GM10266 (cell line): Measurements from ENCODE around the gene CCDC149.

Experiments used
- DNase-seq: peaks from one replicate; pipeline ENCODE4 v3.0.0; 2012; ENCODE audit errors: extremely low spot score
- CTCF ChIP-seq: IDR thresholded peaks from 2 replicates; pipeline ENCODE4 v1.5.1; 2012; ENCODE audit warnings: mild to moderate bottlenecking, low read depth; ENCODE audit not compliant: control insufficient read depth, insufficient read depth; ENCODE audit errors: missing control alignments

The CCDC149 gene

DNA sequence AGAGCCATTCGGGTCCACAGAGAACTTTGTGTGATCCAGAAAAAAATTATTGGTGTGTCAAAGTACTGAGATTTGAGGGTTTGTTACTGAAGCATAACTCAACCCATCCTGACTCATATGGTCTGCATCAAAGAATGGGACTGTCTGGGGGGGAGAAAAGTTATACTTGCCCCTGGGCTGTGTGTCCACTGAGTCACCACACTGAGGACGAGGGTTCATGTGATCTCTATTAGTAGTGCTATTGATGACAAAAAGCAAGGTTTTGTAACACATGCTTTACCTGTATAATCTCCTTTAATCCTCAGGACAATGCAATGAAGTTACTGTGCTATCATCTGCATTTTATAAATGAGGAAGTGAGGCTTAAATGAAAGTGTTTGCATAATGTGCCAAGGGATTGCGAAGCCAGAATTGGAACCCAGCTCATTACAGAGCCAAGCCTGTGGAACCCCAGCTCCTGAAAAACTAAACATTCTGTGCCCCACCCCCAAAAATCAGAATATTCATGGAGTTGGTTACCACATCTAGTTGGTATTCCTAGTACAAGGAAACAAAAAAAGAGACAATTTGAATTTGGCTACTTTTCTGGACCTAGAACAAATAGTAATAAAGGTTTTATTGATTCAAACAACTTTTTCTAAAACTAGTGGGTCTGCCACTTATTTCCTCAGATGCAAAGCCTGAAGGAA is 31.2 kb downstream of the CCDC149 start:
- TF ChIP-seq CTCF, result no peak
- DNase-seq, result no peak

DNA sequence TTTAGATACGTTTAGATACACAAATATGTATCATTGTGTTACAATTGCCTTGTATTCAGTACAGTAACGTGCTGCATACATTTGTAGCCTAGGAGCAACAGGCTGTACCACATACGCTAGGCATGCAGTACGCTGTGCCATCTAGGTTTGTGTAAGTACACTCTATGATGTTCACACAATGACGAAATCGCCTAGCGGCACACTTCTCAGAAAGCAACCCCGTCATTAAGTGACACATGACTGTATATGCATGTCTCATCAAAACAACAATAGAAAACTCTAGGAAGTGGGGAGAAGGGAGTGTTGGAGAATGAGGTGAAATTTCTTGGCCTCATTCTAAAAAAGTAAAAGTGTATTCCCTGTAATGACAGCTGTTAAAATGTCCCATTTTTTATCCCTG is 32.7 kb downstream of the CCDC149 start:
- no peak for TF ChIP-seq CTCF
- DNase-seq, result no peak

DNA sequence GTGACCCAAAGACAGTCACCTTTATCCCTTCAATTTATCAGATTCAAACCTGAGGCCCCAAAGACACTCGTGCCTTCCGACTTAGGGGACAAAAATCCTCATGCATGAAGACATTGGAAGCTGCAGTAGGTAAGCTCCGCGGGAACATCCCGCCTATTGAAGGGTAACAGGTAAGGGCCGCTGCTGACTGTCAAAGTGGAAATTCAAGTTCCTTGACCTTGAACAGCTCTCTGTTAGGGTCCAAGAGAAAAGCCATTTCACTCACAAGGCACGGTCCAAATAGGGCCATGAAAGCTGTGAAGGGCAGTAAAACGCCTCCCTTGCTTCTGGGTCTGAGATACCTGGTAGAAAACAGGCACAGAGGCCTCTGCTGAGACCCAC is 34.2 kb downstream of the CCDC149 start:
- DNase-seq, result no peak
- no peak for TF ChIP-seq CTCF

GRCh38 chr4:24877868-24878635 is 34.8 kb downstream of the CCDC149 start:
- no peak for TF ChIP-seq CTCF

DNA sequence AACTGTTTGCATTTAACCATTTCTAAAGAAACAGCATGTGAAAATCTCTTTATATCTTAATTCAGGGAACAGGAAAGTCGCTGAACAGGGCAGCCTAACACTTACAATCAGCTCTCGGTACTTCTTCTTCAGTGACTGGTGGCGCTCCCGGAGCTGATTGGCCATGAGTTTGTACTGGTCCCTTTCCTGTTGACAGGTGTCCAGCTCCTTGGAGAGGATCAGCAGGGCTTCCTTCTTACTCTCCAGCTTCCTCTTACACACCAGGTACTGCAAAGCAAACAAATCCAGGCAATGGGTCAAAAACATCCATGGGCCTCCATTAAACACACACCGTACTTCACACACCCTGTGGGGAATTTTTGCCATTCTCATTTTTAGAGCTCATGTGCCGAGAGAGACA is 36.4 kb downstream of the CCDC149 start:
- TF ChIP-seq CTCF, result no peak
- DNase-seq, result no peak

More at GRCh38 chr4:24877868-24878635, 34.8 kb downstream of the CCDC149 start:
- no peak for DNase-seq

DNA sequence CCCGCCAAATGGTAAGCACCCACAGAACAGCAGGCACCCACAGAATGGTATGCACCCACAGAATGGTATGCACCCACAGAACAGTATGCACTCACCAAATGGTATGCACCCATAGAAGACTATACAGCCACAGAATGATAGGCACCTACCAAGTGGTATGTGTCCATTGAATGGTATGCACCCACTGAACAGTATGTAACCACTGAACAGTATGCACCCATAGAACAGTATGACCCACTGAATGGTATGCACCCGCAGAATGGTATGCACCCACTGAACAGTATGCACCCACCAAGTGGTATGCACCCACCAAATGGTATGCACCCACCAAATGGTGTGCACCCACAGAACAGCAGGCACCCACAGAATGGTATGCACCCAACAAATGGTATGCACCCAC is 40.1 kb downstream of the CCDC149 start:
- DNase-seq, result no peak
- TF ChIP-seq CTCF, result no peak

DNA sequence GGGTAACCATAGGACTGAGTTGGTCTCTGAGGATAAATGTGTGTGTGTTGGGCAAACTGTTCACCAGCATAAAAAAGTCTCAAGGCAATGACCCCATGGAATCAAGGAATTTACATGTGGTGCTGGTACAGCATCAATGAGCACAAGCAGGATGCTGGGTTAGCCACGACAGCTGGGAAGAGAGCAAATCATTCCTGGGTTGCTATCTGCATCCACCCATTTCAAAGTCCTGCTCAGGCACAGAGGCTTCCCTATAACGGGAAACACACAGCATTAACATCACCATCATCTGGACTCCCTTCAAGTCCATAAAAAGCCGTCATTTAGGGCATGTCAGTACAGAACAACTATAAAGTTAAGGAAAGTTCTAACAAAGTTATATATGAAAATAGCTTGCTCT is 41.6 kb downstream of the CCDC149 start:
- TF ChIP-seq CTCF, result no peak
- no peak for DNase-seq
